K562 (cell line): ENCODE results near the gene PAQR7. TPM values are rescaled to one million over a fixed set of nuclear protein-coding genes. Genes with fewer than 3 reads are reported as not detected.

Experiments
- ATAC-seq: fragments of 200-7000 bp; cut with Tn5 transposase; 3 replicates; pipeline ENCODE4 v1.9.1; 2020; ENCODE audit warnings: moderate library complexity
- BruUV-seq: library from RNA; stranded (reverse); fragments of 400-500 nt; replicated peaks from 2 replicates; lab custom pipeline; 2021; lab: Mats Ljungman, UMichigan
- CTCF ChIA-PET: fragments of 300-600 bp; formaldehyde crosslinking; extraction: SDS; loops from one replicate; lab custom pipeline; 2021; ENCODE audit warnings: low intra/inter-chr PET ratio; lab: Yijun Ruan, JAX
- POLR2A ChIA-PET: fragments of 300-600, 350-650 bp; sonication (Branson Sonifier 250); formaldehyde crosslinking; extraction: SDS; loops from one replicate; lab custom pipeline; 2021; ENCODE audit warnings: antibody characterized with exemption, inconsistent platforms; lab: Yijun Ruan, JAX
- DNase-seq, 4 experiments: peaks; one replicate each; pipeline versions ENCODE4 v3.0.0 to v3.0.0-alpha.2; 2011 to 2018; ENCODE audit warnings: low spot score in 3 of 4, mixed read lengths in 3 of 4; ENCODE audit errors: extremely low read depth in 1 of 4
- FAIRE-seq: peaks from 2 replicates; lab custom pipeline; 2011; peaks lifted over from hg19 to GRCh38; lab: Jason Lieb, UNC
- H2AFZ ChIP-seq: 2 replicates; pipeline ENCODE4 v1.6.0; 2011; ENCODE audit warnings: low read depth, low read length, control low read depth, inconsistent platforms
- H3K27ac ChIP-seq: fragments of 200-600 bp; 3 replicates; pipeline ENCODE4 v1.8.0; 2011; ENCODE audit warnings: low read depth, mild to moderate bottlenecking, control low read depth, inconsistent platforms, low read length, moderate library complexity, mixed read lengths; ENCODE audit errors: extremely low read depth
- H3K27me3 ChIP-seq, 2 experiments: fragments of 300-600 bp in 1 of 2; 2 replicates in 1 of 2; 3 replicates in 1 of 2; pipeline versions ENCODE4 v1.6.0 to v1.8.0; 2011; ENCODE audit warnings: inconsistent platforms in 2 of 2, low read length in 2 of 2, mild to moderate bottlenecking in 1 of 2, mixed read lengths in 1 of 2, moderate library complexity in 1 of 2; ENCODE audit not compliant: control insufficient read depth in 2 of 2, insufficient read depth in 2 of 2
- H3K36me3 ChIP-seq: fragments of 300-600 bp; 3 replicates; pipeline ENCODE4 v1.8.0; 2011; ENCODE audit warnings: mild to moderate bottlenecking, low read length, inconsistent platforms; ENCODE audit not compliant: control insufficient read depth, insufficient read depth
- H3K4me1 ChIP-seq, 2 experiments: fragments of 200-600 bp in 1 of 2; replicated peaks in 1 of 2; 2 replicates in 1 of 2; 3 replicates in 1 of 2; pipeline versions ENCODE4 v1.5.1 to v1.8.0; 2011; ENCODE audit warnings: inconsistent platforms in 2 of 2, low read length in 2 of 2, mild to moderate bottlenecking in 1 of 2, mixed read lengths in 1 of 2, moderate library complexity in 1 of 2; ENCODE audit not compliant: control insufficient read depth in 2 of 2, insufficient read depth in 2 of 2
- H3K4me2 ChIP-seq: 2 replicates; pipeline ENCODE4 v1.6.1; 2011; ENCODE audit warnings: low read length, control low read depth, inconsistent platforms, mixed read lengths; ENCODE audit not compliant: insufficient read depth
- H3K4me3 ChIP-seq: fragments of 200-600 bp; sonication (generic), shearing (Covaris generic); 2 replicates; pipeline ENCODE4 v1.5.1; 2016; ENCODE audit warnings: control low read depth, inconsistent platforms
- H3K79me2 ChIP-seq: fragments of 200-600 bp; 3 replicates; pipeline ENCODE4 v1.8.0; 2011; ENCODE audit warnings: low read length, inconsistent platforms; ENCODE audit not compliant: control insufficient read depth, insufficient read depth
- H3K9ac ChIP-seq, 2 experiments: 2 replicates each; pipeline versions ENCODE4 v1.6.0 to v1.6.1; 2011; ENCODE audit warnings: low read depth in 2 of 2, low read length in 2 of 2, control low read depth in 1 of 2, inconsistent platforms in 1 of 2, mild to moderate bottlenecking in 1 of 2, mixed read lengths in 1 of 2; ENCODE audit not compliant: insufficient read depth in 1 of 2
- H3K9me1 ChIP-seq: one replicate; pipeline ENCODE4 v1.6.0; 2011; ENCODE audit warnings: inconsistent platforms, mild to moderate bottlenecking, low read length, moderate library complexity; ENCODE audit not compliant: control insufficient read depth, insufficient read depth
- H3K9me3 ChIP-seq: replicated peaks from 2 replicates; pipeline ENCODE4 v1.5.1; 2011; ENCODE audit warnings: low read depth, low read length, inconsistent platforms; ENCODE audit not compliant: control insufficient read depth, insufficient read depth
- H4K20me1 ChIP-seq: replicated peaks from 2 replicates; pipeline ENCODE4 v1.6.1; 2011; ENCODE audit warnings: low read length, inconsistent platforms, mixed read lengths; ENCODE audit not compliant: control insufficient read depth, insufficient read depth
- ARID1B ChIP-seq: fragments of 450-650 bp; IDR thresholded peaks from 2 replicates; pipeline ENCODE4 v1.6.1; 2016; ENCODE audit warnings: antibody characterized with exemption, mild to moderate bottlenecking, inconsistent platforms
- ATF7 ChIP-seq: fragments of 450-650 bp; IDR thresholded peaks from 2 replicates; pipeline ENCODE4 v1.7.1; 2014; ENCODE audit warnings: mild to moderate bottlenecking, moderate library complexity
- CBFA2T3 ChIP-seq: fragments of 450-650 bp; IDR thresholded peaks from 2 replicates; pipeline ENCODE4 v1.6.1; 2017
- DPF2 ChIP-seq: fragments of 450-650 bp; IDR thresholded peaks from 2 replicates; pipeline ENCODE4 v1.6.1; 2016
- EP400 ChIP-seq: fragments of 450-650 bp; IDR thresholded peaks from 2 replicates; pipeline ENCODE4 v1.6.1; 2017; ENCODE audit warnings: antibody characterized with exemption, mild to moderate bottlenecking, moderate library complexity
- FOXK2 ChIP-seq, 2 experiments: fragments of 450-650 bp; IDR thresholded peaks in 1 of 2; conservative IDR thresholded peaks in 1 of 2; 2 replicates each; pipeline ENCODE4 v1.6.1; 2016; ENCODE audit warnings: low read depth in 2 of 2, mild to moderate bottlenecking in 1 of 2
- GABPB1 ChIP-seq: sonication (generic); formaldehyde crosslinking; IDR thresholded peaks from 2 replicates; pipeline ENCODE4 v1.8.0; 2022; ENCODE audit warnings: mild to moderate bottlenecking, missing genetic modification reagents
- HMBOX1 ChIP-seq: sonication (generic); IDR thresholded peaks from 2 replicates; pipeline ENCODE4 v1.6.1; 2016
- MTF1 ChIP-seq: fragments of 250-450 bp; sonication (Bioruptor Pico); IDR thresholded peaks from 2 replicates; pipeline ENCODE4 v1.9.0; 2021; ENCODE audit warnings: moderate library complexity, mild to moderate bottlenecking, inconsistent platforms, borderline replicate concordance
- NCOR1 ChIP-seq: fragments of 450-650 bp; IDR thresholded peaks from 2 replicates; pipeline ENCODE4 v1.6.1; 2016; ENCODE audit warnings: mild to moderate bottlenecking, moderate library complexity
- POLR2AphosphoS5 ChIP-seq: IDR thresholded peaks from 2 replicates; pipeline ENCODE4 v1.6.1; 2011; ENCODE audit warnings: mild to moderate bottlenecking, low read depth, low read length, moderate library complexity; ENCODE audit not compliant: control insufficient read depth, insufficient read depth
- RAD51 ChIP-seq: fragments of 450-650 bp; IDR thresholded peaks from 2 replicates; pipeline ENCODE4 v1.7.1; 2016; ENCODE audit warnings: low read depth, mild to moderate bottlenecking, borderline replicate concordance
- SMARCA4 ChIP-seq: fragments of 450-650 bp; IDR thresholded peaks from 2 replicates; pipeline ENCODE4 v1.6.1; 2016
- TCF3 ChIP-seq: sonication (generic); formaldehyde crosslinking; IDR thresholded peaks from 2 replicates; pipeline ENCODE4 v1.4.0; 2020; ENCODE audit warnings: mild to moderate bottlenecking, missing genetic modification reagents
- TEAD4 ChIP-seq, 2 experiments: sonication (generic) in 1 of 2; formaldehyde crosslinking in 1 of 2; IDR thresholded peaks; 2 replicates each; pipeline versions ENCODE4 v1.6.1 to v1.8.0; 2012 to 2022; ENCODE audit warnings: borderline replicate concordance in 1 of 2, inconsistent platforms in 1 of 2, low read length in 1 of 2, mild to moderate bottlenecking in 1 of 2, missing genetic modification reagents in 1 of 2
- YY1 ChIP-seq, 3 experiments: IDR thresholded peaks; 2 replicates each; pipeline ENCODE4 v1.6.1; 2011; ENCODE audit warnings: low read length in 2 of 3, mild to moderate bottlenecking in 2 of 3, moderate library complexity in 2 of 3, borderline replicate concordance in 1 of 3, control low read depth in 1 of 3, low read depth in 1 of 3; ENCODE audit not compliant: insufficient read depth in 3 of 3, insufficient replicate concordance in 2 of 3, control insufficient read depth in 1 of 3, insufficient read length in 1 of 3; ENCODE audit errors: extremely low read depth in 1 of 3
- WGBS: fragments of 100-300 bp; shearing (Covaris generic); methylation state at CpG from one replicate; pipeline ENCODE4 v1.1.6; 2016; ENCODE audit warnings: low coverage, mixed read lengths; ENCODE audit not compliant: insufficient coverage; ENCODE audit errors: missing lambda C conversion rate; 5-methylcytosine and 5-hydroxymethylcytosine counted together
- in situ Hi-C: fragments of 300-500 bp; cut with MboI; formaldehyde crosslinking; loops from 4 replicates; pipeline ENCODE4 v1.15.0; 2018; ENCODE audit warnings: inconsistent platforms, mixed read lengths
- intact Hi-C: fragments of 100-400 bp; cut with micrococcal nuclease; formaldehyde crosslinking; loops from 2 replicates; pipeline ENCODE4 v1.14.2; 2022
- polyA plus RNA-seq, 8 experiments: library from polyadenylated mRNA; depleted of rRNA in 4 of 8; stranded (reverse) in 5 of 8; unstranded in 3 of 8; fragments of >200 nt; fragmentation: Nextera tagmentation in 2 of 8; fragmentation: Illumina TruSeq in 1 of 8; extraction: Ambion mirVana in 2 of 8; extraction: Trizol in 1 of 8; gene quantifications; 2 replicates each; pipeline versions ENCODE4 v1.2.1 to v1.2.3, GENCODE V29; 2011 to 2014; ENCODE audit warnings: inconsistent platforms in 1 of 8, missing spikeins in 1 of 8
- total RNA-seq, 7 experiments: library from RNA; depleted of rRNA in 6 of 7; stranded (reverse); fragments of >200 nt in 6 of 7; fragmentation: Illumina TruSeq in 2 of 7; extraction: Trizol in 2 of 7; gene quantifications; 2 replicates each; pipeline versions ENCODE4 v1.2.1 to v1.2.3, GENCODE V29; 2011 to 2021; ENCODE audit warnings: low replicate concordance in 1 of 7
- TF ChIP-seq, protein P1 (sequence below), 2 experiments: fragments of 450-650 bp; conservative IDR thresholded peaks; 2 replicates each; pipeline ENCODE4 v1.6.1; 2017; ENCODE audit warnings: mild to moderate bottlenecking in 2 of 2, moderate library complexity in 2 of 2

The PAQR7 gene
- total and polyA plus RNA-seq, 9 of the 15 experiments (the other 6 are each of a cell fraction or from before 2014, with no cell fraction given) = 1.1 to 5.2 (median 2.6) TPM

GRCh38 chr1:25854554-25854953 lies 21.0 kb downstream of the PAQR7 start:
- FAIRE-seq (no peak), ATAC-seq (peak; percentile 50), DNase-seq (peak in 2 of 4 experiments; percentile 51 to 72)
- Histone ChIP-seq H3K9me1 (no peaks in the 10 kb centered on the region), H3K36me3 (peaks cover 38% of the 10 kb centered on the region), H4K20me1 (peaks cover 9% of the 10 kb centered on the region), H3K4me3 (no peak overlapping the region), H3K27ac (peak overlapping the region; percentile 4; the same call in 1 of the 3 replicates), H3K79me2 (peaks cover 99% of the 10 kb centered on the region), H3K9me3 (no peaks in the 10 kb centered on the region), H3K27me3 (no peaks in the 10 kb centered on the region), H3K4me1 (peaks cover 24 to 28% of the 10 kb centered on the region in 2 experiments), H3K9ac (peak overlapping the region in 1 of 2 experiments; percentile 49; a peak in 1 of 4 replicates), H2AFZ (no peak overlapping the region), H3K4me2 (peak overlapping the region; percentile 52)
- BruUV-seq = no TSS peak
- ChIA-PET POLR2A (interaction anchor here (0.8 to 1.2 kb wide), 4 partner anchors 12 to 165 kb away, joined by 3 to 4 read pairs (median 3); partner anchors contain the start of gene PAQR7), CTCF (no interaction called here)
- intact Hi-C loops = no loop called here
- in situ Hi-C loops = no loop called here
- WGBS = 4% methylated on average over 2 of the region's 2 CpGs
- TF ChIP-seq POLR2AphosphoS5 (no peak), GABPB1 (CRISPR knock-in tag) (no peak), NCOR1 (peak; percentile 79), EP400 (0 out of 2 replicates have a peak, but pooled peaks have one; percentile 33), YY1 (IDR thresholded peaks at IDR 0.05; ENCODE audit: borderline replicate concordance in 1 of 3, control insufficient read depth in 1 of 3, extremely low read depth in 1 of 3, insufficient read depth in 3 of 3, insufficient read length in 1 of 3, insufficient replicate concordance in 2 of 3, low read depth in 1 of 3, low read length in 2 of 3) (peak in 1 of 3 experiments; percentile 68), HMBOX1 (peak; percentile 58; the same call in 1 of the 2 replicates), TCF3 (CRISPR knock-in tag) (peak; percentile 43; the same call in 1 of the 2 replicates), MTF1 (no peak), SMARCA4 (peak; percentile 22; the same call in 1 of the 2 replicates), DPF2 (peak; percentile 37), ARID1B (peak; percentile 46; the same call in 1 of the 2 replicates), FOXK2 (conservative IDR thresholded peaks at IDR 0.05 in 1 of 2, IDR thresholded peaks at IDR 0.05 in 1 of 2; ENCODE audit: low read depth in 2 of 2) (0 out of 4 replicates have a peak, but pooled peaks of 1 of the 2 experiments have one; percentile 21), RAD51 (no peak), TEAD4 (IDR thresholded peaks at IDR 0.05; ENCODE audit: low read length) (peak; percentile 50; the same call in 1 of the 2 replicates), TEAD4 (CRISPR knock-in tag; IDR thresholded peaks at IDR 0.05; ENCODE audit: borderline replicate concordance) (no peak), ATF7 (0 out of 2 replicates have a peak, but pooled peaks have one; percentile 26), CBFA2T3 (peak; percentile 62)
- TF ChIP-seq, protein P1, sequence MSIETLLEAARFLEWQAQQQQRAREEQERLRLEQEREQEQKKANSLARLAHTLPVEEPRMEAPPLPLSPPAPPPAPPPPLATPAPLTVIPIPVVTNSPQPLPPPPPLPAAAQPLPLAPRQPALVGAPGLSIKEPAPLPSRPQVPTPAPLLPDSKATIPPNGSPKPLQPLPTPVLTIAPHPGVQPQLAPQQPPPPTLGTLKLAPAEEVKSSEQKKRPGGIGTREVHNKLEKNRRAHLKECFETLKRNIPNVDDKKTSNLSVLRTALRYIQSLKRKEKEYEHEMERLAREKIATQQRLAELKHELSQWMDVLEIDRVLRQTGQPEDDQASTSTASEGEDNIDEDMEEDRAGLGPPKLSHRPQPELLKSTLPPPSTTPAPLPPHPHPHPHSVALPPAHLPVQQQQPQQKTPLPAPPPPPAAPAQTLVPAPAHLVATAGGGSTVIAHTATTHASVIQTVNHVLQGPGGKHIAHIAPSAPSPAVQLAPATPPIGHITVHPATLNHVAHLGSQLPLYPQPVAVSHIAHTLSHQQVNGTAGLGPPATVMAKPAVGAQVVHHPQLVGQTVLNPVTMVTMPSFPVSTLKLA (conservative IDR thresholded peaks at IDR 0.05) = 0 out of 4 replicates have a peak, but pooled peaks of 1 of the 2 experiments have one; percentile 21
